Retinal pigment epithelial cell (primary cell): ENCODE data around the gene FZR1.

Experiments
- DNase-seq: peaks from one replicate; pipeline ENCODE4 v3.0.0-alpha.2; 2010; ENCODE audit warnings: low read depth
- H3K4me3 ChIP-seq: 2 replicates; pipeline ENCODE4 v1.5.1; 2011; ENCODE audit warnings: mild to moderate bottlenecking, low read length, control low read depth, moderate library complexity
- TF ChIP-seq, protein P1 (sequence below): conservative IDR thresholded peaks from 2 replicates; pipeline ENCODE4 v1.5.1; 2011; ENCODE audit warnings: low read depth, low read length, control low read depth, inconsistent platforms

FZR1 gene

DNA sequence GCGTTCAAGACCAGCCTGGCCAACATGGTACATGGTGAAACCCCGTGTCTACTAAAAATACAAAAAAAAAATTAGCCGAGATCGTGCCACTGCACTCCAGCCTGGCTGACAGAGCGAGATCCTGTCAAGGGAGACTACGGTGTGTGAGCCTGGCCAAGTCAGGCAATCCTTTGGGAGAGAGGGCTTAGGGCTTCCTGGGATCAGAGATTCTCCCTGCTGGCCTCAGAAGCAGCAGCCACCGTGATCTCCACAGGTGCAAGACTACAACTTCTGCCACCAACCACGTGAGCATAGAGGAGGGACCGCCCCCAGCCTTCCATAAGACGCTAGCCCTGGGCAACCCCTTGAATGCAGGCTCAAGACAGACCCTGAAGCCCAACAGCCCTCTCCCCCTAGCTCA is 43.7 kb downstream of the FZR1 start:
- no peak for DNase-seq
- no peak overlapping the region for H3K4me3 ChIP-seq
- TF ChIP-seq, protein P1, sequence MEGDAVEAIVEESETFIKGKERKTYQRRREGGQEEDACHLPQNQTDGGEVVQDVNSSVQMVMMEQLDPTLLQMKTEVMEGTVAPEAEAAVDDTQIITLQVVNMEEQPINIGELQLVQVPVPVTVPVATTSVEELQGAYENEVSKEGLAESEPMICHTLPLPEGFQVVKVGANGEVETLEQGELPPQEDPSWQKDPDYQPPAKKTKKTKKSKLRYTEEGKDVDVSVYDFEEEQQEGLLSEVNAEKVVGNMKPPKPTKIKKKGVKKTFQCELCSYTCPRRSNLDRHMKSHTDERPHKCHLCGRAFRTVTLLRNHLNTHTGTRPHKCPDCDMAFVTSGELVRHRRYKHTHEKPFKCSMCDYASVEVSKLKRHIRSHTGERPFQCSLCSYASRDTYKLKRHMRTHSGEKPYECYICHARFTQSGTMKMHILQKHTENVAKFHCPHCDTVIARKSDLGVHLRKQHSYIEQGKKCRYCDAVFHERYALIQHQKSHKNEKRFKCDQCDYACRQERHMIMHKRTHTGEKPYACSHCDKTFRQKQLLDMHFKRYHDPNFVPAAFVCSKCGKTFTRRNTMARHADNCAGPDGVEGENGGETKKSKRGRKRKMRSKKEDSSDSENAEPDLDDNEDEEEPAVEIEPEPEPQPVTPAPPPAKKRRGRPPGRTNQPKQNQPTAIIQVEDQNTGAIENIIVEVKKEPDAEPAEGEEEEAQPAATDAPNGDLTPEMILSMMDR: no peak

DNA sequence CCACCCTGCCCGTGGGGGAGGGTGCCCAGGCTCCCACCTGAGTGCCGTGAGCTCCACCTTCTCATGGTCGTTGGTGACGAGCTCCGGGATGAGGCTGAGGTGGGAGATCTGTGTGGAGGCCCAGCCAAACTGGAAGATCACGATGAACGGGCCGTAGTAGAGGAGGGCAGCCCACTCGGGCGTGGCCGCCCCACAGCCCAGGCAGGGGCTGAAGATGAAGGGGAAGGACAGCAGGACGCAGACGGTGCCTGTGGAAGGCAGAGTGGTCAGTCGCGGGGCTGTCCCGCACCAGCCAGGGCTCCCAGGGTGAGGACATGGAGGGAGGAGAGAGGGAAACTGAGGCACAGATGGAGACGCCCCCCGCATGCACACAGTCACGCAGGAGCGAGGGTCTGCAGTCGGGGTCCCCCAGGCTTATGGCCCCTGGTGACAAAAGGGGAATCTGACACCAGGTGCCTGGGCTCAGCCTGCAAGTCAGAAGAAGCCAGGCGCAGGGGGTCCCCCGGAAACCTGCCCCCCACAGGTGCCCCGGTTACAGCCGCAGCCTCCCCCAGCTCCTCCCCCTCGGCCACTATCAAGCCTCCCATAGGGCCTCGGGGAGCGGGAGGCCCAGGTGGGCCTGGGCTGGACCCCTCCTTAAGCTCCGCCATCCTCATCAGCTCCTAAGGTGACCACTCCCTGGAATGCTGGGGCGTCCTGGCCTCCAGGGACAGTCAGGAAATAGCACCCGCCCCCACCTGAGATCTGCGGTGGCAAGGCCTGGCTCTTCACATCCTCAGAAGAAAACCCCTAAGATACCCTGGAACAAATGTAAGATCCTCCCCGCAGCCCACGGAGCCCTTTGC is 45.1 kb downstream of the FZR1 start:
- no peak overlapping the region for H3K4me3 ChIP-seq
- TF ChIP-seq, protein P1: no peak
- DNase-seq: no peak

DNA sequence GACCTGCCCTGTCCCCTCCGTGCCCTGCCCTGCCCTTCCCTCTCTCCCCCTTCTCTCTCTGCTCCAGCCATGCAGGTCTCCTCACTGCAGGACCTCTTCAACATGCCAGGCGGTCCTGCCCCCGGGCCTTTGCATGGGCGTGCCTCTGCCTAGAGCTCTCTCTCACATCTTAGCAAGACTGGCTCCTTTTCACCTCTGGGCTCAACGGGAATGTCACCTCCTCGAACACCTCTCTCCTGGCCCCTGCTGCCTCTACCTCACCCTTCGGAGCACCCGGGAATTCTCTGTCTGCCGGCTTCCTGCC is 45.6 kb downstream of the FZR1 start:
- no peak for DNase-seq
- TF ChIP-seq, protein P1: no peak
- H3K4me3 ChIP-seq: no peak overlapping the region

DNA sequence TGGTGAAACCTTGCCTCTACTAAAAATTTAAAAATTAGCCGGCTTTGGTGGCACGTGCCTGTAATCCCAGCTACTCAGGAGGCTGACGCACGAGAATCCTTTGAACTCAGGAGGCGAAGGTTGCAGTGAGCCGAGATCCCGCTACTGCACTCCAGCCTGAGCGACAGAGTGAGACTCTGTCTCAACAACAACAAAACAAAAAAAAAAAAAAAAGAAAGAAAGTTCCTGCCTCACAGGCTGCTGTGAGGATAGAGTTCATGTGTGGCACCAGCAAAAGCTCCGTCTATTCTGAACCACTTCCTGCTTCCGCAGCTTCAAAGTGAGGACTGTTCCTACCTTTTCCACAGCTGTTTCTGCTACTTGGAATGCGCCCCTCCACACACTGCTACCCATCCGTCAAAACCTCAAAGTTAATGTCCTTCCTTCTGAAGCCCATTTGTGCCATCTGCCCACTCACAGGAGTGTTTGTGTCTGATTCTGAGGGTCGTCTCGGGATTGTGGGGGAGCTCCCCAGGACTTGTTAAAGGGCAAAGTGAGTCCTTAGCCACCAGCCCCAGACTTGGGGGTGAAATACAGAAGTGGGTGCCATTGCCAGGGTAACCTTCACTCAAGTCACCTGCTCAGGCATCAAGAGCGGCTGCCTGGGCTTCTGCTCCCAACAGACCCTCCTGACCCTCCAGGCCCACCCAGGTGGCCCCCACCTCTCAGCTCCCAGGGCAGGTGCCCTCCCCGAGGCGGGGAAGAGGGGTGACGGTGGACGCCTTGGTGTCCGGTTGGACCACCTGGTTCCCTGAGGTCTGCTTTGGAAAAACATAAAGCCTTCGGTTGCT is 48.4 kb downstream of the FZR1 start:
- TF ChIP-seq, protein P1: no peak
- DNase-seq: no peak
- H3K4me3 ChIP-seq: no peak overlapping the region

DNA sequence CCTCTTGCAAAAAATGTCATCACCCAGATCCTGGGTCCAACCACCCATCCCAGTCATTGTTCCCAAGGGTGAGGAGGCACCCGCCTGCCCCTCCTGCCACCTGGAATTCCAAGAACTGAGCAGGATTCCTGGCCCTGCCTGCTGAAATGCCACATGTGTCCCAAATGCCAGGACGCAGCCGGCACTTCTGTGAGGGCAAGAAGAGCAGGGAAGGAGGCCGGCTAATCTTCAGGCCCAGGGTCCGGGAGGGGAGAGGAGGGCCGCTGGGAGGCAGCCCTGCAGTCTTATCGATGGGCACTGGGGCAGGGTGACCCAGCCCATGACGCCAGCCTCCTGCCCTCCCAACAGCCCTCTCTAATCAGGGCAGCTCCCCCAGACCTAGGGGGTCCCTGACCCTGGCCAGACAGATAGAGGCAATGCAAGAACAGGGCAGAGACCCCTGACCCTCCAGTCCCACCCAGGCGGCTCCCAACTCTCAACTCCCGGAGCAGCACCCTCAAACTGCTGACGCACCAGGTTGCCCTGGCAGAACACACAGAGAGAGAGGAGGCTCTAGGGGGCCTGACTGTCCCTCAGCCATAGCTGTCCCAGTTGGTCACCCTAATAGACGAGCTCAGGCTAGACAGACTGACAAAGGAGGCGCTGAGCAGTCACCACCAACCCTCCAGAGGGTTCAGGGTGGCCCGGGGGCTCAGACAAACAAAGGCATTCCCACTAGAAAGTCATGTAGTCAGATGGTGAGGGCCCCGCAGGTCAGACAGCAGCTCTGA is 49.7 kb downstream of the FZR1 start:
- peak overlapping the region; percentile 74 for H3K4me3 ChIP-seq
- TF ChIP-seq, protein P1: no peak
- DNase-seq: no peak

DNA sequence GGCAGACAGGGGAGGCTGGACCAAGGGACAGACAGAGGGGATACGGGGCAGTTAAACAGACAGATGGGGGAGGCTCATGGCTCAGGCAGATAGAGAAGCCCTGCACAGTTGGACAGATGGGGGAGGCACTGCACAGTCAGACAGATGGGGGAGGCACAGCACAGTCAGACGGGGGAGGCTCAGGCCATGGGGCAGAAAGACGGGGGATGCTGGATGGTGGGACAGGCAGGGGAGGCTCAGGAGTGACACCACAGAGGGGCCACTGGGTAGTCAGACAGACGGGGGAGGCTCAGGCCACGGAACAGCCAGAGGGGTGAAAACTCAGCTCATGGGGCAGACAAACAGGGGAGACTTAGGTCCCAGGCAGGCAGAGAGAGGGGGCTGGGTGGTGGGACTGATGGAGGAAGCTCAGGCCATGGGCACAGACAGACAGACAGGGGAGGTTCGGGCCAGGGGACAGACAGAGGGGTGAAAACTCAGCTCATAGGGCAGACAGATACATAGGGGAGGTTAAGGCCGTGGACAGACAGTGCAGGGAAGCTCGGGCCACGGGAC is 50.4 kb downstream of the FZR1 start:
- DNase-seq: no peak
- TF ChIP-seq, protein P1: no peak
- peak overlapping the region; percentile 74 for H3K4me3 ChIP-seq
